CD14-positive monocyte (primary cell): ENCODE results near the gene GCGR. TPM values are rescaled to one million over a fixed set of nuclear protein-coding genes. Genes with fewer than 3 reads are reported as not detected.
A peak's percentile ranks its signal among the peaks of the same experiment; 100 is the strongest.

ENCODE experiments used
- DNase-seq, 3 donors: peaks; one replicate each; pipeline ENCODE4 v3.0.0-alpha.2; 2011 to 2022
- H2AFZ ChIP-seq: 2 replicates; pipeline ENCODE4 v1.6.0; 2012; ENCODE audit warnings: mild to moderate bottlenecking, low read depth, low read length, inconsistent platforms; ENCODE audit not compliant: insufficient read depth, poor library complexity, severe bottlenecking
- H3K27ac ChIP-seq, 2 donors: 1 replicate in 1 of 2; 2 replicates in 1 of 2; pipeline ENCODE4 v1.5.1; 2012 to 2013; ENCODE audit warnings: low read length in 2 of 2, control low read depth in 1 of 2, inconsistent platforms in 1 of 2, low read depth in 1 of 2, mild to moderate bottlenecking in 1 of 2
- H3K27me3 ChIP-seq, 2 donors: one replicate each; pipeline versions ENCODE4 v1.6.0 to v1.6.1; 2011 to 2013; ENCODE audit warnings: low read length in 2 of 2; ENCODE audit not compliant: control insufficient read depth in 2 of 2, insufficient read depth in 2 of 2
- H3K36me3 ChIP-seq, 2 donors: replicated peaks in 1 of 2; 1 replicate in 1 of 2; 2 replicates in 1 of 2; pipeline versions ENCODE4 v1.5.1 to v1.6.1; 2012 to 2013; ENCODE audit warnings: low read length in 2 of 2, control low read depth in 1 of 2, inconsistent platforms in 1 of 2, mild to moderate bottlenecking in 1 of 2; ENCODE audit not compliant: insufficient read depth in 2 of 2, control insufficient read depth in 1 of 2
- H3K4me1 ChIP-seq, 2 donors: 1 replicate in 1 of 2; 2 replicates in 1 of 2; pipeline versions ENCODE4 v1.5.1 to v1.6.1; 2012 to 2013; ENCODE audit warnings: low read length in 2 of 2, control low read depth in 1 of 2, inconsistent platforms in 1 of 2, mild to moderate bottlenecking in 1 of 2, moderate library complexity in 1 of 2; ENCODE audit not compliant: insufficient read depth in 2 of 2, control insufficient read depth in 1 of 2
- H3K4me2 ChIP-seq: replicated peaks from 2 replicates; pipeline ENCODE3; 2012; ENCODE audit warnings: low read length, moderate library complexity, mild to moderate bottlenecking; ENCODE audit not compliant: poor library complexity, severe bottlenecking; ENCODE audit errors: extremely low read depth
- H3K4me3 ChIP-seq, 3 experiments: fragments of 200-600 bp in 1 of 3; sonication (generic) in 1 of 3; replicated peaks in 1 of 3; 1 replicate in 2 of 3; 2 replicates in 1 of 3; pipeline ENCODE4 v1.5.1; 2011 to 2013; ENCODE audit warnings: low read length in 3 of 3, mild to moderate bottlenecking in 3 of 3, control low read depth in 2 of 3, low read depth in 2 of 3, inconsistent platforms in 1 of 3, moderate library complexity in 1 of 3
- H3K79me2 ChIP-seq: 2 replicates; pipeline ENCODE4 v1.6.0; 2012; ENCODE audit warnings: mild to moderate bottlenecking, control low read depth, inconsistent platforms, low read length, moderate library complexity; ENCODE audit not compliant: insufficient read depth
- H3K9ac ChIP-seq: 2 replicates; pipeline ENCODE4 v1.6.0; 2017; ENCODE audit warnings: low read length, mild to moderate bottlenecking; ENCODE audit not compliant: insufficient read depth, poor library complexity, severe bottlenecking
- H3K9me3 ChIP-seq, 2 donors: replicated peaks in 1 of 2; 1 replicate in 1 of 2; 2 replicates in 1 of 2; pipeline versions ENCODE4 v1.5.1 to v1.6.1; 2012 to 2013; ENCODE audit warnings: low read length in 2 of 2, control low read depth in 1 of 2; ENCODE audit not compliant: control insufficient read depth in 1 of 2, insufficient read depth in 1 of 2
- H4K20me1 ChIP-seq: 2 replicates; pipeline ENCODE4 v1.6.0; 2012; ENCODE audit warnings: mild to moderate bottlenecking, low read length, control low read depth, moderate library complexity; ENCODE audit not compliant: insufficient read depth
- H3K27ac Mint-ChIP-seq, 7 donors: one replicate each; pipeline ENCODE4 v1.8.0; 2020; ENCODE audit warnings: mild to moderate bottlenecking in 7 of 7, mixed read lengths in 7 of 7, moderate library complexity in 6 of 7, inconsistent platforms in 2 of 7
- H3K27me3 Mint-ChIP-seq, 3 donors: one replicate each; pipeline ENCODE4 v1.8.0; 2021 to 2022; ENCODE audit warnings: low read depth in 3 of 3, mild to moderate bottlenecking in 3 of 3, mixed read lengths in 3 of 3, moderate library complexity in 3 of 3, inconsistent platforms in 1 of 3
- H3K36me3 Mint-ChIP-seq, 2 donors: one replicate each; pipeline ENCODE4 v1.8.0; 2020; ENCODE audit warnings: mixed read lengths in 2 of 2, inconsistent platforms in 1 of 2, mild to moderate bottlenecking in 1 of 2
- H3K4me1 Mint-ChIP-seq: one replicate; pipeline ENCODE4 v1.8.0; 2020; ENCODE audit warnings: mild to moderate bottlenecking, mixed read lengths
- H3K4me3 Mint-ChIP-seq, 2 donors: one replicate each; pipeline ENCODE4 v1.8.0; 2020; ENCODE audit warnings: mild to moderate bottlenecking in 2 of 2, mixed read lengths in 2 of 2, moderate library complexity in 1 of 2
- H3K9me3 Mint-ChIP-seq, 7 donors: one replicate each; pipeline ENCODE4 v1.8.0; 2020 to 2022; ENCODE audit warnings: mixed read lengths in 7 of 7, mild to moderate bottlenecking in 6 of 7, moderate library complexity in 6 of 7, inconsistent platforms in 2 of 7
- CTCF ChIP-seq: fragments of 200-600 bp; IDR thresholded peaks from one replicate; pipeline ENCODE4 v1.8.0; 2022; ENCODE audit warnings: antibody characterized with exemption, mild to moderate bottlenecking
- WGBS: methylation state at CpG from one replicate; pipeline ENCODE4 v1.1.5; 2013; ENCODE audit warnings: missing lambda C conversion rate; ENCODE audit not compliant: insufficient coverage; 5-methylcytosine and 5-hydroxymethylcytosine counted together
- intact Hi-C, 2 donors: fragments of 100-400 bp; cut with micrococcal nuclease; formaldehyde crosslinking; loops; one replicate each; pipeline versions ENCODE4 v1.15.0 to v1.15.1; 2023
- polyA plus RNA-seq, 3 donors: library from polyadenylated mRNA; depleted of rRNA in 1 of 3; unstranded in 2 of 3; stranded (reverse) in 1 of 3; fragments of 300-500 nt in 2 of 3; fragments of >200 nt in 1 of 3; fragmentation: Illumina TruSeq in 2 of 3; gene quantifications; 1 replicate in 2 of 3; 2 replicates in 1 of 3; pipeline ENCODE4 v1.2.3, GENCODE V29; 2012 to 2021

GCGR gene
- polyA plus RNA-seq, 3 donors, result not detected

GRCh38 chr17:81844887-81845286 is 40.9 kb downstream of the GCGR start:
- Mint-ChIP-seq H3K9me3 (peaks cover 0 to 2% (median 0%) of the 10 kb centered on the region in 7 donors), H3K36me3 (peaks cover 49 to 71% of the 10 kb centered on the region in 2 donors), H3K4me3 (peak overlapping the region in 1 of 2 donors; percentile 24), H3K27ac (peak overlapping the region in 4 of 7 donors; percentile 22 to 66 (median 50)), H3K27me3 (peaks cover 0 to 3% (median 0%) of the 10 kb centered on the region in 3 donors), H3K4me1 (peaks cover 17% of the 10 kb centered on the region)
- no peak for DNase-seq
- Histone ChIP-seq H3K4me3 (no peak overlapping the region), H3K9ac (no peak overlapping the region), H4K20me1 (peaks cover 29% of the 10 kb centered on the region), H3K36me3 (peaks cover 61 to 64% of the 10 kb centered on the region in 2 donors), H3K9me3 (no peaks in the 10 kb centered on the region), H3K27me3 (no peaks in the 10 kb centered on the region), H3K4me2 (no peak overlapping the region), H3K27ac (no peak overlapping the region), H2AFZ (no peak overlapping the region), H3K79me2 (peaks cover 10% of the 10 kb centered on the region), H3K4me1 (peaks cover 12 to 13% of the 10 kb centered on the region in 2 donors)
- intact Hi-C loops, result no loop called here
- no peak for TF ChIP-seq CTCF
- 96% methylated on average over 12 of the region's 13 CpGs for WGBS

- intact Hi-C loops, result no loop called here
- Mint-ChIP-seq H3K9me3 (peaks cover 0 to 2% (median 0%) of the 10 kb centered on the region in 7 donors), H3K36me3 (peaks cover 49 to 75% of the 10 kb centered on the region in 2 donors), H3K27ac (peak overlapping the region in 3 of 7 donors; percentile 36 to 60 (median 55)), H3K4me1 (peaks cover 17% of the 10 kb centered on the region), H3K27me3 (peaks cover 0 to 2% (median 0%) of the 10 kb centered on the region in 3 donors), H3K4me3 (no peak overlapping the region)
- TF ChIP-seq CTCF, result no peak
- WGBS, result 95% methylated on average over 10 of the region's 13 CpGs
- Histone ChIP-seq H3K4me3 (no peak overlapping the region), H3K36me3 (peaks cover 62 to 64% of the 10 kb centered on the region in 2 donors), H4K20me1 (peaks cover 29% of the 10 kb centered on the region), H3K9me3 (no peaks in the 10 kb centered on the region), H3K79me2 (peaks cover 11% of the 10 kb centered on the region), H3K27ac (no peak overlapping the region), H2AFZ (no peak overlapping the region), H3K27me3 (no peaks in the 10 kb centered on the region), H3K4me2 (no peak overlapping the region), H3K4me1 (peaks cover 12 to 13% of the 10 kb centered on the region in 2 donors), H3K9ac (no peak overlapping the region)
- DNase-seq, result no peak
Observed at GRCh38 chr17:81845361-81845760, 41.4 kb downstream of the GCGR start.
